ENCODE data around the gene SHF. TPM values are rescaled to one million over a fixed set of nuclear protein-coding genes. Genes with fewer than 3 reads are reported as not detected.

The SHF gene
- total RNA-seq, 1 donor from 2014 or later, result 34.6 TPM

DNA sequence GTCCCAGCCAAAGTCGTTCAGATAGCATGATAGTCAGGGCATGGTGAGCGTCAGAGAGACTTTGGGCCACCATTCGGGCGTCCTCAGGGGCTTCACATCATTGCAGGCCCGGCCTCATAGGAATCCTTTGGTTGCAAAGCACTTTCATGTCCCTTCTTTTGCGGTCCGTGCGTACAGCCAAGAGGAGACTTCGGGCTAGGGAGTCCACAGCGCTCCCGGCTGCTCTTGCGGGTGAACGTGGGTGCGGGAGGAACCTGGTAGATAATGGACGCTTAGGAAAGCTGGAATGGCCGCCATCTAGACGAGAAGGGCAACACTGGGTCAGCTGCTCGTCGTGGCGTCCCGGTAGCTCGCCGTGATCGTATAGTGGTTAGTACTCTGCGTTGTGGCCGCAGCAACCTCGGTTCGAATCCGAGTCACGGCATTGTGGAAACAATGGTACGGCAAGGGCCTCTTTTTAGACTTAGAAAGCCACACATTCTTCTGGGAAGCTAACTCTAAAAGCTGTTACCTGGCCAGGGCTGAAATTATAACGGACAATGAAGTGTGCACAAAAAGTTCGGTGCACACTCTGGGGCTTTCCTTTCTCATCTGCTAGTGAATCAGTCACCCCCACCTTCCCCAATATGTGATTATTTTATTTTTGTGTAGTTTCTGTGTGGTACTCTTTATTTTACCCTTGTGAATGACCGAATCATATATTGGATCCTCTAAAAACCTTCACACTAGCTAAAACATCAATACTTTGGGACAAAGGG, 13.2 kb upstream of the SHF start:
- Mint-ChIP-seq H3K27me3 (ENCODE audit: low read depth) (peaks cover 3% of the 10 kb centered on the region), H3K36me3 (no peaks in the 10 kb centered on the region), H3K4me3 (no peak overlapping the region), H3K9me3 (no peaks in the 10 kb centered on the region), H3K4me1 (peaks cover 12% of the 10 kb centered on the region), H3K27ac (no peak overlapping the region)
- peak; percentile 35 to 79 for DNase-seq (ENCODE audit: low spot score in 2 of 2, unreplicated experiment in 2 of 2)
- TF ChIP-seq, protein P1, sequence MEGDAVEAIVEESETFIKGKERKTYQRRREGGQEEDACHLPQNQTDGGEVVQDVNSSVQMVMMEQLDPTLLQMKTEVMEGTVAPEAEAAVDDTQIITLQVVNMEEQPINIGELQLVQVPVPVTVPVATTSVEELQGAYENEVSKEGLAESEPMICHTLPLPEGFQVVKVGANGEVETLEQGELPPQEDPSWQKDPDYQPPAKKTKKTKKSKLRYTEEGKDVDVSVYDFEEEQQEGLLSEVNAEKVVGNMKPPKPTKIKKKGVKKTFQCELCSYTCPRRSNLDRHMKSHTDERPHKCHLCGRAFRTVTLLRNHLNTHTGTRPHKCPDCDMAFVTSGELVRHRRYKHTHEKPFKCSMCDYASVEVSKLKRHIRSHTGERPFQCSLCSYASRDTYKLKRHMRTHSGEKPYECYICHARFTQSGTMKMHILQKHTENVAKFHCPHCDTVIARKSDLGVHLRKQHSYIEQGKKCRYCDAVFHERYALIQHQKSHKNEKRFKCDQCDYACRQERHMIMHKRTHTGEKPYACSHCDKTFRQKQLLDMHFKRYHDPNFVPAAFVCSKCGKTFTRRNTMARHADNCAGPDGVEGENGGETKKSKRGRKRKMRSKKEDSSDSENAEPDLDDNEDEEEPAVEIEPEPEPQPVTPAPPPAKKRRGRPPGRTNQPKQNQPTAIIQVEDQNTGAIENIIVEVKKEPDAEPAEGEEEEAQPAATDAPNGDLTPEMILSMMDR (IDR thresholded peaks at IDR 0.05; ENCODE audit: unreplicated experiment), result no peak

DNA sequence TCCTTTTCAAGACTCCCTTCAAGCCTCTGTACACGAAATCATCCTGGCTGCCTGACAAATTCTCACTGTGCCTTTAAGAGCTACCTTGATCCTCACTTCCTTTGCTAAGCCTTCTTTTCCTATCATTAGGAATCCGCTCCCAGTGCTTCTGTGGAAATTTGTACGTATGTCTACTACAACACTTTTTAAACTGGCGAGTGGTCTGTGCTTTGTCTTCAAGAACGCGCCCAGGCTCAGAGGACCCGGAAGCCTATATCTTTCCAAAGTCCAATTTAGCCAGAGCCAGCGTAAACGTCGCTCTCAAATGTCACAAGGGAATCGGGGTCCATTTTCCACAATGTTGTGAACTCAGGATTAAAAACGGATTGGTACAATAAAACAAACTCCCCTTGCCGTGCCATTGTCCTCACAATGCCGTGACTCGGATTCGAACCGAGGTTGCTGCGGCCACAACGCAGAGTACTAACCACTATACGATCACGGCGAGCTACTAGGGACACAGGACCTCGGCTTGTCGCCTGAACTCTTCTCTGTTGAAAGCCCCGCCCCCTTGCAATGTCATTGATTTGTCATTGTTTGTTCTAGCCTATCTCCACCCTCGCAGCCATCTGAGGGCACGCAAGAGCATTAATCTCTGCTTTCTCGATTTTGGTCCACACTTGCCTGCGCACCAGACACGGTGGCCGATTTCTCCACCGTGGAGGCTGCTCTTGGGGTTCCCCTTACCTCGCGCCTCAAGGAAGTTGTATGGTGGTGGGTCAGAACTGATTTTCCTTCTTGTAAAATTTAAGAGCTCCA, 12.4 kb upstream of the SHF start:
- Mint-ChIP-seq H3K27ac (no peak overlapping the region), H3K9me3 (no peaks in the 10 kb centered on the region), H3K27me3 (ENCODE audit: low read depth) (peaks cover 3% of the 10 kb centered on the region), H3K4me1 (peaks cover 12% of the 10 kb centered on the region), H3K36me3 (no peaks in the 10 kb centered on the region), H3K4me3 (no peak overlapping the region)
- TF ChIP-seq, protein P1 (IDR thresholded peaks at IDR 0.05; ENCODE audit: unreplicated experiment), result no peak
- DNase-seq (ENCODE audit: low spot score in 2 of 2, unreplicated experiment in 2 of 2), result peak; percentile 79 to 96

DNA sequence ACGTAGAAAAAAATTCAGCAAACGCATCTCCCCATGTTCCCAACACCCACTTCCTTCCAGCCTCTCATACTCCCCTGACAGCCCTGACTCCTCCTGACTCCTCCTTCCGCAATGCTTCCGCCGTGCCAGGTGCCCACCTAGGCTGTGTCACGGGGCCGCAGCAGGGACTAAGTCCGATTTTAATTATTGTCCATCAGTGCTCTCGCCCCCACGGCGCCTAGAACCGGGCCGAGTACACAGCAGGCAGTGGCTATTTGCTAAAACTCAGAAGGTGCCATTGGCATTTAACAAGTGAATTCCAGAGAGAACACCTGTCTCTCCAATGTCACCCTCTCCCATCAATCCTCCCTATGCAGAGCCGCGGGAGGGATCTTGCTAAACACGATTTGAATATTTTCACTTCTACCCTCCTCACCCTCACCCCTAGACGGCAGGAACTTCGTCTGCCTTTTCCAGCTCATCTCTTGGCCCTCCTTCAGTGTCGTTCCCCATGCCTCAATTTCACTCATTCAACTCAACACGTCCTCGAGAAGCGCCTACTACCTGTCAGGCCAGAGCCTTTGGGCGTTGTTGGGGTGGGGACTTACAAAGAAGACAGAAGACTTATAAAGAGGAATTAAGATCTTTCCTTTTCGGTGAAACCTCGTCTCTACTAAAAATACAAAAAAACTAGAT, 11.5 kb upstream of the SHF start:
- TF ChIP-seq, protein P1 (IDR thresholded peaks at IDR 0.05; ENCODE audit: unreplicated experiment), result peak; percentile 18
- H3K27me3 Mint-ChIP-seq (ENCODE audit: low read depth), result peaks cover 3% of the 10 kb centered on the region
- no peaks in the 10 kb centered on the region for H3K9me3 Mint-ChIP-seq
- DNase-seq (ENCODE audit: low spot score in 2 of 2, unreplicated experiment in 2 of 2), result peak in 1 of 2 experiments; percentile 54
- H3K27ac Mint-ChIP-seq, result no peak overlapping the region
- H3K4me3 Mint-ChIP-seq, result no peak overlapping the region
- peaks cover 7% of the 10 kb centered on the region for H3K4me1 Mint-ChIP-seq
- H3K36me3 Mint-ChIP-seq, result no peaks in the 10 kb centered on the region

DNA sequence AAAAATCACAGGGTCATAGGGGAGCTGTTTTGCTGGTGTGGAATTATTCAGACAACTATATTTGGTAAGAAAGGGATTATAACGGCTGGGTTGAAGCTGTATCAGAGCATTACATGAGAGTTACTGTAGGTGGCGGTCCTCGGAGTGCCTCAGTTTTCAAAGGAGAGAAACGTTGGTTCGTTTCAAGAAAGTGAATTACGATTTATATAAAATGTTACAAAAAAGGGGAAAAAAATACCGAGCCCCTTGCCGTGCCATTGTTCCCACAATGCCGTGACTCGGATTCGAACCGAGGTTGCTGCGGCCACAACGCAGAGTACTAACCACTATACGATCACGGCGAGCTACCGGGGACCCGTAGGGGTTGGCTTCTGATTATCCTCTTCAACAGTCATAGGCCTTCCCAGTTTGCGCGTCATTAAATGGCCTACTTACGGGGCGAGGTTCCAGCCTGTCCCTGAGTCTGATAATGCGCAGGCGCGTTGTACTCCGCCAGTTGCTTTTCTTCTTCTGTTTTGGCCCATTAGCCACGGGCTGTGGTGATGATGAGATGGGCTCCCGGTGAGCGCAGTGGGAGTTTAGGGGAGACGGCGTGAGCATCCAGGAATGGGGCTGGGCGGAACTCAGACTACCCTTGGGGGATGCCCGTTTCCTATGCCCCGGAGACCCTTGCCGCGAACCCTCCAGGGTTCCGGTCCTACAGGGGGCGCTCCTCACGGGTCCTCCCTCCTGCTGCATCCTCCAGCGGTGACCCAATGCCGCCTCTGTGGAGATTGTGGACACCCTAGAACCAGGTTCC, 10.8 kb upstream of the SHF start:
- Mint-ChIP-seq H3K27me3 (ENCODE audit: low read depth) (peaks cover 3% of the 10 kb centered on the region), H3K27ac (no peak overlapping the region), H3K4me1 (peaks cover 7% of the 10 kb centered on the region), H3K4me3 (no peak overlapping the region), H3K9me3 (no peaks in the 10 kb centered on the region), H3K36me3 (no peaks in the 10 kb centered on the region)
- DNase-seq (ENCODE audit: low spot score in 2 of 2, unreplicated experiment in 2 of 2), result peak; percentile 80 to 98
- TF ChIP-seq, protein P1 (IDR thresholded peaks at IDR 0.05; ENCODE audit: unreplicated experiment), result peak; percentile 57

DNA sequence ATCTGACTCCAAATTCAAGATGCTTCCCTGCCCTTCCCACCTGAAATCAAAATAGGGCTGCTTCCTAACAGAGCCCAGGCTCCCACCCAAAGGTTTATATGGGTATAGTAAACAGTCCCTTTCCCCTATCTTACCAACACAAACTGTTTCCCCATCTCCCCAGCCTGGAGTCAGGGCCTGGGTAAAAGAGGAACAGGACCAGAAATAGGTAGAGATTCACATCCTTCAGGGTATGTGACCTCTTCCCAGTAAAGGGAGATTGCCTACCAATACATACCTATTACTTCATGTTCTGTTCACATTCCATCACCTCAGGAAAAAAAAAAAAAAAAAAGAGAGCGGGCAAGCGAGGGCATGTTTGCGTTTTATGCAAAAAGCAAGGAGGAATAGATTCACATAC, 9.7 kb upstream of the SHF start:
- no peak for DNase-seq (ENCODE audit: low spot score in 2 of 2, unreplicated experiment in 2 of 2)
- Mint-ChIP-seq H3K27ac (peak overlapping the region; percentile 80), H3K4me1 (peaks cover 7% of the 10 kb centered on the region)

More for the DNA sequence above, 9.7 kb upstream of the SHF start:
- no peaks in the 10 kb centered on the region for H3K9me3 Mint-ChIP-seq
- peaks cover 3% of the 10 kb centered on the region for H3K27me3 Mint-ChIP-seq (ENCODE audit: low read depth)
- no peaks in the 10 kb centered on the region for H3K36me3 Mint-ChIP-seq
- TF ChIP-seq, protein P1 (IDR thresholded peaks at IDR 0.05; ENCODE audit: unreplicated experiment), result no peak
- no peak overlapping the region for H3K4me3 Mint-ChIP-seq
